ENCODE results near the gene STK4.
A peak's percentile ranks its signal among the peaks of the same experiment; 100 is the strongest.

The STK4 gene

GRCh38 chr20:44954211-44954610 is 12.1 kb upstream of the STK4 start:
- DNase-seq (ENCODE audit: low spot score): no peak

- no peak for DNase-seq (ENCODE audit: low spot score)
These were observed 11.0 kb upstream of the STK4 start for GRCh38 chr20:44955270-44955669.

- no peak for DNase-seq (ENCODE audit: low spot score)
These were observed 9.9 kb upstream of the STK4 start for GRCh38 chr20:44956410-44956809.

- DNase-seq (ENCODE audit: low spot score): no peak
These were observed 8.0 kb upstream of the STK4 start for GRCh38 chr20:44958276-44958675.

- DNase-seq (ENCODE audit: low spot score): no peak
These were observed 7.2 kb upstream of the STK4 start for GRCh38 chr20:44959082-44959637.

- DNase-seq (ENCODE audit: low spot score): no peak
These were observed 6.6 kb upstream of the STK4 start for GRCh38 chr20:44959638-44960102.

- peak; percentile 98 for DNase-seq (ENCODE audit: low spot score)
These were observed 6.0 kb upstream of the STK4 start, which contains the start of gene TOMM34 for GRCh38 chr20:44960103-44960852. Gene TOMM34, minus strand, starts transcription at chr20:44960397. Its CDS starts 64 bp downstream, at chr20:44960333.

GRCh38 chr20:44961011-44961869 is 5.1 kb upstream of the STK4 start:
- no peak for DNase-seq (ENCODE audit: low spot score)

- no peak for DNase-seq (ENCODE audit: low spot score)
These were observed 4.4 kb upstream of the STK4 start for GRCh38 chr20:44961870-44962267.

GRCh38 chr20:44962483-44962882 is 3.8 kb upstream of the STK4 start:
- DNase-seq (ENCODE audit: low spot score): no peak

GRCh38 chr20:44963325-44964215 is 2.7 kb upstream of the STK4 start:
- DNase-seq (ENCODE audit: low spot score): no peak

GRCh38 chr20:44965651-44966029 is 672 bp upstream of the STK4 start:
- no peak for DNase-seq (ENCODE audit: low spot score)

- DNase-seq (ENCODE audit: low spot score): no peak
These were observed 995 bp downstream of the STK4 start for GRCh38 chr20:44967207-44967807.

GRCh38 chr20:44969300-44969894 is 3.1 kb downstream of the STK4 start:
- no peak for DNase-seq (ENCODE audit: low spot score)

- DNase-seq (ENCODE audit: low spot score): no peak
These were observed 4.0 kb downstream of the STK4 start for GRCh38 chr20:44970243-44970757.

- no peak for DNase-seq (ENCODE audit: low spot score)
These were observed 6.7 kb downstream of the STK4 start for GRCh38 chr20:44973053-44973452.

GRCh38 chr20:44976698-44977097 is 10.4 kb downstream of the STK4 start:
- no peak for DNase-seq (ENCODE audit: low spot score)

GRCh38 chr20:44979090-44979621 is 12.8 kb downstream of the STK4 start:
- DNase-seq (ENCODE audit: low spot score): no peak

GRCh38 chr20:44981736-44982406 is 15.6 kb downstream of the STK4 start:
- DNase-seq (ENCODE audit: low spot score): no peak

Measured in iPS-NIHi11 (cell line).